ENCODE data around the gene POLD1. TPM values are rescaled to one million over a fixed set of nuclear protein-coding genes. Genes with fewer than 3 reads are reported as not detected.
"Not testable (repeated sequence)": the region's sequence is repeated elsewhere in the genome, so short reads cannot be mapped to it uniquely, and the experiment has no call there.

The POLD1 gene
- total RNA-seq, 1 donor from 2014 or later, result 39.5 TPM

- not testable (repeated sequence) for DNase-seq (ENCODE audit: low read depth in 2 of 2)
Measured at GRCh38 chr19:50390952-50391351, 6.8 kb downstream of the POLD1 start.

- no peak for DNase-seq (ENCODE audit: low read depth in 2 of 2)
Measured at GRCh38 chr19:50392759-50393158, 8.6 kb downstream of the POLD1 start.

GRCh38 chr19:50393589-50393988, 9.4 kb downstream of the POLD1 start:
- DNase-seq (ENCODE audit: low read depth in 2 of 2), result no peak

GRCh38 chr19:50394017-50394416, 9.9 kb downstream of the POLD1 start:
- no peak for DNase-seq (ENCODE audit: low read depth in 2 of 2)

GRCh38 chr19:50398675-50399367, 14.7 kb downstream of the POLD1 start:
- DNase-seq (ENCODE audit: low read depth in 2 of 2), result no peak

- DNase-seq (ENCODE audit: low read depth in 2 of 2), result no peak
Measured at GRCh38 chr19:50399368-50399745, 15.2 kb downstream of the POLD1 start.

GRCh38 chr19:50401605-50402450, 17.7 kb downstream of the POLD1 start:
- DNase-seq (ENCODE audit: low read depth in 2 of 2), result no peak

- DNase-seq (ENCODE audit: low read depth in 2 of 2), result no peak
Measured at GRCh38 chr19:50402544-50403301, 18.6 kb downstream of the POLD1 start.

- DNase-seq (ENCODE audit: low read depth in 2 of 2), result no peak
Measured at GRCh38 chr19:50406156-50406820, 22.1 kb downstream of the POLD1 start.

- no peak for DNase-seq (ENCODE audit: low read depth in 2 of 2)
Measured at GRCh38 chr19:50406829-50407228, 22.7 kb downstream of the POLD1 start.

- DNase-seq (ENCODE audit: low read depth in 2 of 2), result no peak
Measured at GRCh38 chr19:50409347-50409746, 25.2 kb downstream of the POLD1 start.

GRCh38 chr19:50410109-50410508, 26.0 kb downstream of the POLD1 start:
- DNase-seq (ENCODE audit: low read depth in 2 of 2), result no peak

GRCh38 chr19:50412419-50412818, 28.3 kb downstream of the POLD1 start:
- no peak for DNase-seq (ENCODE audit: low read depth in 2 of 2)

GRCh38 chr19:50413096-50413495, 28.9 kb downstream of the POLD1 start:
- DNase-seq (ENCODE audit: low read depth in 2 of 2), result no peak

GRCh38 chr19:50413531-50413930, 29.4 kb downstream of the POLD1 start:
- DNase-seq (ENCODE audit: low read depth in 2 of 2), result no peak

- peak; percentile 73 to 81 for DNase-seq (ENCODE audit: low read depth in 2 of 2)
Measured at GRCh38 chr19:50414864-50415660, 30.9 kb downstream of the POLD1 start.

- DNase-seq (ENCODE audit: low read depth in 2 of 2), result no peak
Measured at GRCh38 chr19:50415661-50416033, 31.5 kb downstream of the POLD1 start.

- no peak for DNase-seq (ENCODE audit: low read depth in 2 of 2)
Measured at GRCh38 chr19:50416034-50416977, 32.2 kb downstream of the POLD1 start.

All from lung microvascular endothelial cell (primary cell).